GM12801 (cell line): Measurements from ENCODE around the gene WDR54.

Experiments
- TF ChIP-seq, protein P1 (sequence below): IDR thresholded peaks from one replicate; pipeline ENCODE4 v1.5.1; 2011; ENCODE audit warnings: control low read depth; ENCODE audit not compliant: insufficient read length; ENCODE audit errors: extremely low read depth

Gene WDR54

DNA sequence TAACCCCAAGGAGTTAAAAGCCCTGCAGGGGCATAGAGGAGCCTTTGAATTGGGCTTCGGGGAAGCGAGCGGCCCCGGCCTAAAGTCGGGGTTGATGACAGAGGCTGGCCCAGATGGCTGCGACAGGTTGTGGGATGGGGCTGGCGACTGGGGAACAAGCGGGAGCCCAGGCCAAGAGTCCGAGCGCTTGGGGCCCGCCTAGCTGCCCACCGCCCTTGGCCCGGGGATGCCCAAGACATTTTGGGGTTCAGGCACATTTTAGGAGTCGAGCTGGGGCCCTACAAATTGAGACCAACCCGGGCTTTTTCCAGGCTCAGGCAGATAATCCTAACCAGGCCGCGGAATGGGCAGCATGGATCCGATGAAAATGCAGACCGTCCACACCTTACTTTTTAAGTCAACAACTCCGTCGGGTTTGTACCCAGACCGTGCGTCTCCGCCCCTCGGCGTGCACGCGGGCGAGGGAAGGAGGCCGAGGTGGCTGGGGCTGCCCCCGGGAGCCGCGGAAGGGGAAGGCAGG is 19.7 kb downstream of the WDR54 start:
- TF ChIP-seq, protein P1, sequence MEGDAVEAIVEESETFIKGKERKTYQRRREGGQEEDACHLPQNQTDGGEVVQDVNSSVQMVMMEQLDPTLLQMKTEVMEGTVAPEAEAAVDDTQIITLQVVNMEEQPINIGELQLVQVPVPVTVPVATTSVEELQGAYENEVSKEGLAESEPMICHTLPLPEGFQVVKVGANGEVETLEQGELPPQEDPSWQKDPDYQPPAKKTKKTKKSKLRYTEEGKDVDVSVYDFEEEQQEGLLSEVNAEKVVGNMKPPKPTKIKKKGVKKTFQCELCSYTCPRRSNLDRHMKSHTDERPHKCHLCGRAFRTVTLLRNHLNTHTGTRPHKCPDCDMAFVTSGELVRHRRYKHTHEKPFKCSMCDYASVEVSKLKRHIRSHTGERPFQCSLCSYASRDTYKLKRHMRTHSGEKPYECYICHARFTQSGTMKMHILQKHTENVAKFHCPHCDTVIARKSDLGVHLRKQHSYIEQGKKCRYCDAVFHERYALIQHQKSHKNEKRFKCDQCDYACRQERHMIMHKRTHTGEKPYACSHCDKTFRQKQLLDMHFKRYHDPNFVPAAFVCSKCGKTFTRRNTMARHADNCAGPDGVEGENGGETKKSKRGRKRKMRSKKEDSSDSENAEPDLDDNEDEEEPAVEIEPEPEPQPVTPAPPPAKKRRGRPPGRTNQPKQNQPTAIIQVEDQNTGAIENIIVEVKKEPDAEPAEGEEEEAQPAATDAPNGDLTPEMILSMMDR = no peak

DNA sequence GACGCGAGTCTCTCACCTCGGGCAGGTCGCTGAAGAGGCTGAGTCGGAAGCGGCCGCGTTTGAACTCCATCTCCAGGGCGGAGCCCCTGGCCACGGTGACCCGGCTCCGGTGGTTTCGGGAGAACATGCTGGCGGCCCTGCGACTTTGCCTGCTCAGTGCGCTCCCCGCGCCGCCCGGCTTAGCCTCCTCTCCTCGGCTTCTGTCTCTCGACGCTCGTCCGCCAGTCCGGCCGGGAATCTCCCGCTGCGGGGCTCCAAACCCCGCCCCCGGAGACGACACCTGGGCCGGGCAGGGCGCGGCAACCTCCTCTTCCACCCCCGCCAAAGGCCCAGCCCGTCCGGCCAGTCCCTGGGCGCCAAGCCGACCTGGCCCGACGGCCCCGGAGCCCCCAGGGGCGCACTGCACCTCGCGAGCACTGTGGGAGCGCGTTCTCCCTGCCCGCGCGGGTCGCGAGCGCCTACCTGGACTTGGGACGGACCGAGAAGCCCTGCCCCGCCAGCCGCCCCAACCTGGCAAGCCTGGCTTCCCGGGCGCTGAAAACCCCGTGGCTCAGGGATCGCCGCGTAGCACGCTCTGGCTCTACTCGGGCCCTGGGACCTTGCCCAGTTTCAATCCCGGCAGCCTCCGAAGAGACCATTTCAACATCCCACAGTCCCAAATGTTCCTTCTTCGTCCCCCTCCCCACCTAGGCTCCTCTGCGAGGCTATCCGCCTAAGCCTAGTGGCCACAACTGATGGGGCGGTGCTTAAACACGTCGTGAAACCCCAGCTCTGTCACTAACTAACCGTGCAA is 20.4 kb downstream of the WDR54 start, which contains the start of gene RTKN:
Gene RTKN, minus strand, starts transcription at position 248 of the 793 bp plus-strand sequence. Its CDS starts 121 bp downstream, at position 127.
- TF ChIP-seq, protein P1 = no peak

DNA sequence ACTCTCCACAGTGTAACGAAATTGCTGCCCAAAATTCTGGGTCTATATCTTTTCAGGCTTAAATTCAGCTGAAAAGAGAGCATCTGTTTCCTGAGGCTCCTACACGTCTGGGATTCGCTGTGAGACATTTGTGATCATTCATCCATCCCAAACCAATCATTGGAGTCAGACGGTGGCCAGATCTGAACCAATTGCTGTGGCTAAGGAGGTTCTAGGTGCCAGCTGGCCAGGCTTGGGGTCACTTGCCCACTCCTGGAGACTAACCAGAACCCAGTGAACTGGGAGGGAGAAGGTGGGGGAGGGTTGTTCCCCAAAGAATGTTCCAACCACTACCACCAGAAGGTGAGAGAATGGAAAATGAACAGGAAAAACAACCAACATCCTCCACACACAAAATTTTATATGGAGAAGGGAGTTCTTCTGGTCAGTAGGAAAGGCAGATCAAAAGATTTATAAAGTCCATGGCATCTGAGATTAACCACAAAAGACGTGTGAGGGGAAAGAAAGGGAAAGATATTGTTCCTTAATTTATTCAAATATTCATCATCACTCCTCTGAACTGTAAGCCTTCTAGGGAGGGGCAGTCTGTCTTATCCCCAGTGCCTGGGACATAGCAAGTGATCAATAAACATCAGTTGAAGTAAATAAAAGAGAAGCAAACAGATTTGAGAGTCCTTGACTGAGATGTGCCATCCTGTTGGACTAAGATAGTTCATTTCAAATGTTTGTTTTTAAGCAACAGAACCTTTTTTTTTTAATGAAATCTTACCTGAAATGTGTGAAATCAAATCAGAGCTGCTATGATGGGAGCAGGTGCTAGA is 23.2 kb downstream of the WDR54 start:
- TF ChIP-seq, protein P1 = no peak

DNA sequence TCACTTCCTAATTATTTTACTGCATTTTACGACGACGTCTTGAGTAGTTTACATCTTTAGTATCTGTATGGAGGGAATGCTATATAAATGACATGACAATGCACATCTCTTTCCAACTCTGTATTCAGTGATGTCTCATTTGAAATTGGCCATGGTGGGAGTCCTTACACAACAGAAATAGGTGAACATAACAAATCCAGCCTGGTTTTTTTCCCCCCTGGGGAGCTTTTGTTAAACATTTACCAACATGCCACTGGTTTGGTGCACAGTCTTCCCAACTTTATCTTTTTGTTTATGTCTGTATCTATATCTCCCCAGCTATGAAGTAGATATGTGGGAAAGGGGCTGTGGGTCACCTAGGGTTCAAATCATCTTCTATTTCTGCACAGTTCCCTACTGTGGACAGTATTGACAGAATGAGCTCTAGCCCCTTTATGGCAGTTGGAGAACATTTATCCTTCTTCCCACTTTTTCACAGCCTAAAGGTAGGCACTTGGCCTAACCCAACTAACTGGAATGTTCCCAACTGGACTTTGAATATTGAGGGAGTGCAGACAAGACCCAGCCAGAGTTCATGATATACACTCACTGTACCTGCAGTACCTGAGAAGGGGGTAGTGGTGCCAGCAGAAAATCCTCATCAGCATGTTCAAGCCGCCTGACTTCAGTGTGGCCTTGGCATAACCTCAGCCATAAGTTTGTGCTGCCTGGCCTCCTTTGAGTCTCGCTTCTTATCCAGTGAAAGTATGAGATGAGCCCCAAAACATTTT is 25.9 kb downstream of the WDR54 start:
- TF ChIP-seq, protein P1 = no peak

DNA sequence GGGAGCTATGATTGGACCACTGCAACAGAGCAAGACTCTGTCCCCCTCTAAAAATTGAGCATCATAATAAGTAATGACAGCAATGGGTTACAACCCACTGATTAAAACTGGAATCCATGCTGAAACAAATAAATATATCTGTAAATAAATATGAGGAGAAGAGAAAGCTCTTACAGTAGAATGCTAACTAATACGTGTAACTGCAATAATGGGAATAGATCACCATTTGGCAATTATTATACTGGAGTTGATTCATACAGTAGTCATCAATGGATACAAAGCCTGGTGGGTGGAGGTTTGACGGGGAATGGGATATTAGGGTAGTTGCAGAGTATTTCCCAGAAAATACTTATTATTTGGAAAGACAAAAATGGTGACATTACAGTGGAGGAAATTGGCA is 27.2 kb downstream of the WDR54 start:
- TF ChIP-seq, protein P1 = no peak

GRCh38 chr2:74450570-74451190 is 29.1 kb downstream of the WDR54 start:
- TF ChIP-seq, protein P1 = no peak
